NCI-H2029 (cell line): Measurements from ENCODE around the gene BTN1A1.
A peak's percentile ranks its signal among the peaks of the same experiment; 100 is the strongest.
"Not testable (repeated sequence)": the region's sequence is repeated elsewhere in the genome, so short reads cannot be mapped to it uniquely, and the experiment has no call there.

Experiments
- DNase-seq: peaks from one replicate; lab custom pipeline; 2025; lab: John Stamatoyannopoulos, UW

BTN1A1 gene, protein sequence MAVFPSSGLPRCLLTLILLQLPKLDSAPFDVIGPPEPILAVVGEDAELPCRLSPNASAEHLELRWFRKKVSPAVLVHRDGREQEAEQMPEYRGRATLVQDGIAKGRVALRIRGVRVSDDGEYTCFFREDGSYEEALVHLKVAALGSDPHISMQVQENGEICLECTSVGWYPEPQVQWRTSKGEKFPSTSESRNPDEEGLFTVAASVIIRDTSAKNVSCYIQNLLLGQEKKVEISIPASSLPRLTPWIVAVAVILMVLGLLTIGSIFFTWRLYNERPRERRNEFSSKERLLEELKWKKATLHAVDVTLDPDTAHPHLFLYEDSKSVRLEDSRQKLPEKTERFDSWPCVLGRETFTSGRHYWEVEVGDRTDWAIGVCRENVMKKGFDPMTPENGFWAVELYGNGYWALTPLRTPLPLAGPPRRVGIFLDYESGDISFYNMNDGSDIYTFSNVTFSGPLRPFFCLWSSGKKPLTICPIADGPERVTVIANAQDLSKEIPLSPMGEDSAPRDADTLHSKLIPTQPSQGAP

GRCh38 chr6:26500102-26500501 is at the start of gene BTN1A1:
BTN1A1 (plus strand) TSS chr6:26500303; CDS start chr6:26501287, 984 bp downstream.
- no peak for DNase-seq

- no peak for DNase-seq
Measured at GRCh38 chr6:26452631-26453235, 47.4 kb upstream of the BTN1A1 start.

DNA sequence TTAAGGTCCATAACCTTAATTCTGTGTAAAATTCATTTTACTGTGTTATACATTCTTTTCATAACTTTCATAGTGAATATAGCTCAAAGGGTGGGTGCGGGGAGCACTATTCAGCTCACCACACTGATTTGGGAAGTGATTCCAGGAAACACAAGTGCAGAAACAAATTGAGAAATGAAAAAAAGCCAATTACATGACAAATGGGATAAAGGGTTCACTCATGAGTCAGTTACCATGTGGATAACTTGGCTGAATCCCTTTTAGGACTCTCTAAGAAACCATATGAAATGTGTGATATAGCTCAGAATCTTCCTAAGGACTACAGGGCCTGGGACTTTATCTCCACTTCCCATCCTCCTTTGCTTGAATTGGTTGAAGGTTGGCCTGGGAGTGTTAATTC is 45.5 kb upstream of the BTN1A1 start:
- DNase-seq: no peak

GRCh38 chr6:26455357-26455970 is 44.6 kb upstream of the BTN1A1 start:
- no peak for DNase-seq

DNA sequence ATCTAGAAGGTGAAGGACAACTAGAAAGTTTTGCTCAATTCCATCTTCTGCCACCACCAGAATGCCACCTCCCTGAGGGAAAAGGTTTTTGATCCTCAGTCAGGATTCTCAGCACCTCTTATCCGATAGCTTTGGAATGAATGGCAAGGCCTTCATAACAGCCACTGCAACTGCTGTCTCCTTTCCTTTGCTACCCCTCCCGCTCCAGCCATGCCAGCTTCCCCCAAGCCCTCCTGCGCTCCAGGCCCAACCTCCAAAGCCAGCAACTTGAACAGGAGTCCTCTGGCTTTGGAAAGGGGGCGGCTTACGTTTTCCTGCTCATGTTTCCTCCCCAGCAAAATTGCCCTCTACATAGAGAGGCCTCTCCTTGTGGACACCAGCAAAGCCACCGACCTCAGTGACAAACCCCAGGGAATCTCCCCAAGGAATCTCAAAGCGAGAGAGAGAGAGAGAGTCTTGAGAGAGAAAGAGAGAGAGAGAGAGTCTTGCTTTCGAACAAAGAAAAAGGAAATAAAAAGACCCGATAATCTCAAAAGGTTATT is 42.8 kb upstream of the BTN1A1 start:
- peak; percentile 52 for DNase-seq

DNA sequence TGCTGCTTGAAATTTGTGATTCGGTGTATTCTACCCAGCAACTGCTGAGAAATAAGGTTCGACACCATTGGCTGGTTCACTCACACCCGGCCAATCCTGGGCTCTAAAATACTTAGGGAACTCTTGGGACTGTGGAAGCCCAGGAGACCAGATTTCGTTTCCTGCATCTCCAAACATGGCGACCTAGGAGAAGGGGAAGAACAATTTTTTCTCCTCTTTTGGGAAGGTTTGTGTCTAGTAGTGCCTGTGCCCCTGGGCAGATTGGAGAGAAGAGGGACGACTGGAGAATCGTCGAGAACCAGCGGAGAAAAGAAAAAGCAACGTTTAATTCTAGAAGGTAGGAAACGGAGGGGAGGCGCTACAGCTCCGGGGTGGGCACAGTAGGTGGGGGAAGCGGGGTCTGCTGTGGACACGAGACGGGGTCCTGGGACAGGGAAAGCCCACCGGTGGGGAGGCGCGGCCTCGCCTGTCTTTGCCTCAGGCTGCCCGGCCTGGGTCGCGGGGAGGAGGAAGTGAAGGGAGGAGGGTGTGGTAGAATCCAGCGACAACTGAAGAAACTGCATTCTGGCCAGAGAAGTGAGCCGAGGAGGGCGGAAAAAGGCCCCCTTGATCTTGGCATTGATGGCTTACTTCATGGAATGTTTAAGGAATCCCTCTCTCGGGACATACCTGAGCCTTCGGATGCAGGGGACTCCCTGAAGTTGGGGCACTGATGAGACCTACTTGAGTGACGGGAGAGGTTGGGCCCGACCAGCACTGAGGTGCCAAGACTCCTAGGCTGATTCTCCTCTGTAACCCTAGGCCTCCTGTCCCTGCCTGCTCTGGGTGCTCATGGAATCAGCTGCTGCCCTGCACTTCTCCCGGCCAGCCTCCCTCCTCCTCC is 42.1 kb upstream of the BTN1A1 start, which contains the start of gene BTN2A1:
BTN2A1 (plus strand) TSS at position 150 of the 883 bp plus-strand sequence; CDS start at position 832, 682 bp downstream.
- DNase-seq: peak; percentile 94

GRCh38 chr6:26459023-26459810 is 40.9 kb upstream of the BTN1A1 start:
- DNase-seq: no peak

GRCh38 chr6:26461353-26461752 is 38.8 kb upstream of the BTN1A1 start:
- DNase-seq: not testable (repeated sequence)

DNA sequence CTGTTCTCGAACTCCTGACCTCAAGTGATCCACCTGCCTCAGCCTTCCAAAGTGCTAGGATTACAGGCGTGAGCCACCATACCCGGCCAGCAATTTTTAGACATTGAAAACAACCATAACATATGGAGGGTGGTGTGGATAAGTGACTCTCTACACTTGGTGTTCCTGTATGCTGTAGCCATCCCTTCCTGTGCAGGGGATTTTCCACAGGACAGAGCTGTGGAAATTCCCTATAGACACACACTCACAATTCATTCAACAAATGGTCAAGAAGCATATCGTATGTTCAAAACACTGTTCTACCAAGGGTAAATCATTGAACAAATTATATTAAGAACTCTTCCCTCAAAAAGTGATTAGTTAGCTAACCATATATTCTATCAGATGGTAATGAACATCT is 36.1 kb upstream of the BTN1A1 start:
- no peak for DNase-seq

DNA sequence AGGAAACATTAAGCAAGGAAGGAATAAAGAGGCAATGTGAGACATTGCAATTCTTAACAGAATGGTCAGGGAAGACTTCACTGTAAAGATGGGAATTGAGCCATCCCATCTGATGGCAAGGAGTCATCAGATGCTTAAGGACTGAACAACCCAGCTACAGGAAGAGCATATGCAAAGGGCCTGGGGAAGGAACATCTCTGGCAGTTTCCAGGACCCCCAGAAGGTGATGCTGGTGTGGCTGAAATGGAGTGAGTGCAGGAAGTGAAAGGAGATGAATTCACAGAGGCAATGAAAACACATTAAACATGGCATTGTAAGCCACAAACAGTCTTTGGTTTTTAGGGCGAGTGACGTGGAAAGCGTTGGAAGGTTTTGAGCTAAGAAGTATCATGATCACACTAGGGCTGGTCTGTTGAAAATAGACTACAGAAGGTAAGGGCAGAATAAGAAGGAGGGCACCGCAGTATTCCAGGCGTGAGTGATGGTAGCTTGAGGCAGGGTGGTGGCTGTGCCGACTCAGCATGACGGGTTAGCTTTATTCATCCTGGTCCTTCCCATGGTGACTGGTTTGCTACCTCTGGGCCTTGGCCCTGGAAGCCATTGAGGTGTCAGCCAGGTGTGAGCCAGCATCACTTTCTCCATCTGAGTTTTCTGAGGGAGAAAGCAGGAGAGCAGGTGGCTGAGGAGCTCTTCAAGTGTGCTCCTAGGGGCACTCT is 35.5 kb upstream of the BTN1A1 start:
- no peak for DNase-seq

DNA sequence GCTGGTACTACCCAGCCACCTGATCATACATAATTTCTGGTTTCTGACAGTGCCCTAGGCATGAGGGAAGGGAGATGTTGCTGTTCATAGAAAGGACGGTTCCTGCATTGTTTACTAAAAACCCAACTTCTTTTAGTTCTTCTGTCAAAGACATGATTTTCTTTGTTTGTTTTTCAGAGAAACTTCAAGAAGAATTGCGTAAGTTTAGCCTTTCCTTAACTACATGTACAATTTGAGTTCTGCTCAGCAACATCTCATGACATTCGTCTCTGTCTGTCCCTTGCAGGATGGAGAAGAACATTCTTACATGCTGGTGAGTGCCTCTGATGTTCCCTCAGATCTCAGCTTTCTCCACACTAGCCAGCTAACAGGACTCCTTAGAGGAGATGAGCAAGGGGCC is 34.3 kb upstream of the BTN1A1 start:
- DNase-seq: no peak

GRCh38 chr6:26468829-26469228 is 31.3 kb upstream of the BTN1A1 start:
- no peak for DNase-seq

DNA sequence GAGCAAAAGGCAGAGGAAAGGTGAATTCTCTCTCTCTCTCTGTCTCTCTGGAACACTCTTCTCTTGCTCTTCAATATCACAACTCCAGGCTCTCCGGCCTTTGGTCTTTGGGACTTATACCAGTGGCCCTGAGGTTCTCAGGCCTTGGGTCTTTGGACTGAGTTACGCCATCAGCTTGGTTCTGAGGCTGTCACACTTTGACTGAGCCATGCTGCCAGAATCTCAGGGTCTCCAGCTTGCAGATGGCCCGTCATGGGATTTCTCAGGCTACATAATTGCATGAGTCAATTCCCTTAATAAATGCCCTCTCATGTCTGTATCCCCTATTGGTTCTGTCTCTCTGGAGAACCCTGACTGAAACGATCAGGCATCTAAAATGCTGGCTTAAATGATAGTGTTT is 29.5 kb upstream of the BTN1A1 start:
- no peak for DNase-seq

DNA sequence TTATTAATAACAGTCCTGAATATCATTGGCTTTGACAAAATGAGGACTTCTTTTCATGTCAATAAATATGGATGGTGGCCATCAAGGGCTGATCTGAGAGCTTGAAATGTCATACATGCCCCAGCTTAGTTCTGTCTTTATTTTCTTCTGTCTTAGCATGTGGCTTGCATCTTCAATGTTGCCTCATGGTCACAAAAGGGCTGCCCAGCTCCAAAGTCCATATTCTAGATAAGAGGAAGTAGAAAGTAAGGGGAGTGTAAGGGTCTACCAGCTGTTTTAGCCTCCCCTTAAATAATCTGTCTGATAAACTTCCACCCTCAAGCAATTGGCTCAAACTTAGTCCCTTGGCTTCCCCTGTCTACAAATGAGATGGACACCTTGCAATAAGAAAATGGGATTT is 28.1 kb upstream of the BTN1A1 start:
- no peak for DNase-seq

GRCh38 chr6:26472549-26473290 is 27.4 kb upstream of the BTN1A1 start:
- no peak for DNase-seq

GRCh38 chr6:26473429-26473757 is 26.7 kb upstream of the BTN1A1 start:
- no peak for DNase-seq

DNA sequence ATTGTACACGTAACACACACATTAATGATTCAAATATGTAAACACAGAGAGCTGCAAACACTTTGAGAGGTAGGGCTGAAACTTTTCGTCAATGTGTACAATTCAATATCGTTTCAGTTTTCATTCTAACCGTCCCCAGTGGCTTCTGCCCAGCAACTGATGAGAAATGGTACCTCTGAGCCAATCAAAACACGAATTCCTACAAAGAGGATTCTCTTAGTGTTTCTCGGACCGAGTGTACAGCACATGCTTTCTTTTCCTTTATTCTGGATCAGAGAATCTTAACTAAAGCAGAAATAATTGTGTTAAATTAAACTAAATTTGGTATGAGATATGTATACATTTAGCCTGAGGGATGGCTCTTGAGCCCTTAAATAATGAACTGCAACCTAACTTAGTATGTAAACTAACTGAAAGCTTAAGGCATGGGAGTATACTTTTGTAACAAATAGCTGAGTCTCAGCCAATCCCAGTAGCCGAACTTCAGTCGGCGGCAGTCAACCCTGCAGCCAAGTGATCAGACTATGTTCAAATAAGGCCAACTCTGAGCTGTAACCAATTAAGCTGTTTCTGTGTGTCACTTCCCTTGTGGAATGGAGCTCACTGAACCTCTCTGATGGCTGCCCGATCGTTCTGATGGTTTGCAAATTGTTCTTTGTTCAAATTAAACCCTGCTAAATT is 26.2 kb upstream of the BTN1A1 start:
- peak; percentile 81 for DNase-seq

DNA sequence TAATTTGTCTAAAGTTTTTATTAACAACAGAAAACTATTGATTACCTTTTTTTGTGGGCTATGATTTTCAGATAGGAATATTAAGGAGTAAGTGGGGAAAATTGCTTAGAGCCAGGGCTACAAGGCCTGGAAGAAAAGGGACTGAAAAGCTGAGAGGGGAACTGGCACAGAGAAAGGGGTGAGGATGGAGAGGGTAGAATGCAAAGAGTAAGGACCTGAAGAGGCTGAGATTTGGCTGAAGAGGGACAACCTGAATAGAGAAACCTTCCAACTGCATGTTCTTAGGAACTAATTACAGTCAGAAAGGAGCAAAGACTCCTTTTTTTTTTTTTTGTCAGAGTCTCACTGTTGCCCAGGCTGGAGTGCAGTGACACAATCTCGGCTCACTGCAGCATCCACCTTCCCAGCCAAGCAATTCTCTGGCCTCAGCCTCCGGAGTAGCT is 25.6 kb upstream of the BTN1A1 start:
- DNase-seq: no peak
